Peyer's patch (tissue), 4 donors: ENCODE data around the gene MAP2K4. TPM values are rescaled to one million over a fixed set of nuclear protein-coding genes. Genes with fewer than 3 reads are reported as not detected.

Experiments used
- DNase-seq, 3 donors: peaks; one replicate each; pipeline ENCODE4 v3.0.0-alpha.2; 2017 to 2019
- H3K27ac ChIP-seq, 4 donors: fragments of 200-600 bp; sonication (generic); one replicate each; pipeline ENCODE4 v1.5.1; 2016 to 2019
- H3K27me3 ChIP-seq, 2 donors: fragments of 200-600 bp; sonication (generic); one replicate each; pipeline ENCODE4 v1.5.1; 2019
- H3K36me3 ChIP-seq, 3 donors: fragments of 200-600 bp; sonication (generic); one replicate each; pipeline ENCODE4 v1.5.1; 2016 to 2019
- H3K4me1 ChIP-seq, 4 donors: fragments of 200-600 bp; sonication (generic); one replicate each; pipeline ENCODE4 v1.5.1; 2016 to 2019
- H3K4me3 ChIP-seq, 4 donors: fragments of 200-600 bp; sonication (generic); 1 replicate in 3 of 4; 2 replicates in 1 of 4; pipeline ENCODE4 v1.5.1; 2016 to 2019; ENCODE audit warnings: mild to moderate bottlenecking in 1 of 4
- H3K9me3 ChIP-seq, 4 donors: fragments of 200-600 bp; sonication (generic); one replicate each; pipeline ENCODE4 v1.5.1; 2016 to 2019; ENCODE audit warnings: mild to moderate bottlenecking in 1 of 4
- POLR2A ChIP-seq, 2 donors: fragments of 450-650 bp; IDR thresholded peaks; one replicate each; pipeline ENCODE4 v1.5.1; 2017; ENCODE audit warnings: antibody characterized with exemption in 2 of 2, mild to moderate bottlenecking in 2 of 2, moderate library complexity in 2 of 2
- total RNA-seq, 4 donors: library from RNA; depleted of rRNA; stranded (reverse); fragments of >200 nt; gene quantifications; one replicate each; pipeline ENCODE4 v1.1.0, GENCODE V29; 2016
- TF ChIP-seq, protein P1 (sequence below), 6 experiments: fragments of 450-650 bp in 4 of 6; fragments of 200-600 bp in 2 of 6; sonication (generic) in 1 of 6; IDR thresholded peaks; one replicate each; pipeline ENCODE4 v1.5.1; 2017 to 2019; ENCODE audit warnings: antibody characterized with exemption in 6 of 6, mild to moderate bottlenecking in 3 of 6, moderate library complexity in 1 of 6

MAP2K4 gene
- total RNA-seq, 4 donors from 2014 or later, result 17.7 to 34.7 (median 27.7) TPM

DNA sequence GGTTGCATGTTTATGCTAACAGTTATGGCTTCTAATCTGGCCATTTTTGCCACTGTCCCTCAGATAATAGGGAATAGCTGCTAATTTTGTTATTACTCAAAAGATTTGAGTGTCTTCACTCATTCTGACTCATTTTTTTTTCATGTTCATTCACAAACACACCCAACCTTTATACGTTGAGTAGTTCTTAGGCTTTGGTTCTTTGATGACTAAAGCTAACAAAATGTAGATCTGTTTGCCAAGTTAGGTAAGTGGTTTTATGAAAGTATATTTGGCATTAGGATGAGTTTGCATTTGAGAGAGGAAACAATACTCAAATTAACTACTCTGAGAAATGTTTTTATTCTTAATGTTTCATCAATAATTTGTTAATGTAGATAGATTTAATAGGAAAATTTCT, 3.6 kb downstream of the MAP2K4 start:
- TF ChIP-seq, protein P1, sequence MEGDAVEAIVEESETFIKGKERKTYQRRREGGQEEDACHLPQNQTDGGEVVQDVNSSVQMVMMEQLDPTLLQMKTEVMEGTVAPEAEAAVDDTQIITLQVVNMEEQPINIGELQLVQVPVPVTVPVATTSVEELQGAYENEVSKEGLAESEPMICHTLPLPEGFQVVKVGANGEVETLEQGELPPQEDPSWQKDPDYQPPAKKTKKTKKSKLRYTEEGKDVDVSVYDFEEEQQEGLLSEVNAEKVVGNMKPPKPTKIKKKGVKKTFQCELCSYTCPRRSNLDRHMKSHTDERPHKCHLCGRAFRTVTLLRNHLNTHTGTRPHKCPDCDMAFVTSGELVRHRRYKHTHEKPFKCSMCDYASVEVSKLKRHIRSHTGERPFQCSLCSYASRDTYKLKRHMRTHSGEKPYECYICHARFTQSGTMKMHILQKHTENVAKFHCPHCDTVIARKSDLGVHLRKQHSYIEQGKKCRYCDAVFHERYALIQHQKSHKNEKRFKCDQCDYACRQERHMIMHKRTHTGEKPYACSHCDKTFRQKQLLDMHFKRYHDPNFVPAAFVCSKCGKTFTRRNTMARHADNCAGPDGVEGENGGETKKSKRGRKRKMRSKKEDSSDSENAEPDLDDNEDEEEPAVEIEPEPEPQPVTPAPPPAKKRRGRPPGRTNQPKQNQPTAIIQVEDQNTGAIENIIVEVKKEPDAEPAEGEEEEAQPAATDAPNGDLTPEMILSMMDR (IDR thresholded peaks at IDR 0.05), result no peak
- no peak for TF ChIP-seq POLR2A (IDR thresholded peaks at IDR 0.05)
- Histone ChIP-seq H3K27me3 (no peaks in the 10 kb centered on the region), H3K4me3 (no peak overlapping the region), H3K4me1 (peaks cover 0 to 22% (median 0%) of the 10 kb centered on the region in 4 donors), H3K27ac (no peak overlapping the region), H3K9me3 (no peaks in the 10 kb centered on the region), H3K36me3 (no peaks in the 10 kb centered on the region)
- DNase-seq, result no peak

DNA sequence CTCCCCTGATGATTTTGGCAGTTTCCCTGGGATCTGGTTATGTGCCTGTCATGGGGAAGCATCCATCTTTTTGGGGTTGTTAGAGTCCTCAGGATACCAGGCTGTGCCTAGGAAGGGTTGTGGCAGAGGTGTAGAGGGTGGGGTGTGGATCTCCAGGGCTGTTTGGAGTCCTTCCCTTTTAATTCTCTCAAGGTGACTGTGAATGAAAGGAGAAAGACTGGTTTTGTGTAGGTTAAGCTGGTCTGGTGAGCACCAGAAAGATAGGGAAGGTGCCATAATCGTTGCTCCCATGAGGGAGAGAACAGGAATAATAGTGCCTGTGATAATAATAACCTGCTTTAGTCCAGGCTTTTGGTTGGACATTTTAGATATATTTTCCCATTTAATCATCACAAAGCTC, 7.0 kb downstream of the MAP2K4 start:
- no peaks in the 10 kb centered on the region for H3K27me3 ChIP-seq
- no peak for TF ChIP-seq POLR2A (IDR thresholded peaks at IDR 0.05)
- TF ChIP-seq, protein P1 (IDR thresholded peaks at IDR 0.05), result no peak
- no peak for DNase-seq
- H3K36me3 ChIP-seq, result no peaks in the 10 kb centered on the region
- no peak overlapping the region for H3K4me3 ChIP-seq
- H3K27ac ChIP-seq, result no peak overlapping the region
- H3K4me1 ChIP-seq, result peaks cover 0 to 7% (median 0%) of the 10 kb centered on the region in 4 donors
- H3K9me3 ChIP-seq, result no peaks in the 10 kb centered on the region

DNA sequence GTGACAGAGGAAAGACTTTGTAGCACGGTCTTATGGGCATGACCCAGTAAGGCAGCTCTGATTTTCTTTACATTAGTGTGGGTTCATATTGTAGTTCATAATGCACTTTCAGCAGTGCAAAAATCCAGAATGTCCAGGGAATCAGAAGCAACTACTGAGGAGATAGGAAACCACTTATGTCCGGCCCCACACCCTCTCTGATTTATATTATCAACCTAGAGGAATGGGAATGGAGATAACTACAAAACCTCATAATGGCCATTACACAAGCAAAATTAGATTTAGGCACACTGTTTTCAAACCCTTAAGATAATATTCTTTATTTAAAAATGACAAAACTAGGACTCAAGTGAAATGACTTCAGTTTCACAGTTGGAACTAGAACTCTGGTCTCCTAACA, 7.9 kb downstream of the MAP2K4 start:
- no peaks in the 10 kb centered on the region for H3K9me3 ChIP-seq

DNA sequence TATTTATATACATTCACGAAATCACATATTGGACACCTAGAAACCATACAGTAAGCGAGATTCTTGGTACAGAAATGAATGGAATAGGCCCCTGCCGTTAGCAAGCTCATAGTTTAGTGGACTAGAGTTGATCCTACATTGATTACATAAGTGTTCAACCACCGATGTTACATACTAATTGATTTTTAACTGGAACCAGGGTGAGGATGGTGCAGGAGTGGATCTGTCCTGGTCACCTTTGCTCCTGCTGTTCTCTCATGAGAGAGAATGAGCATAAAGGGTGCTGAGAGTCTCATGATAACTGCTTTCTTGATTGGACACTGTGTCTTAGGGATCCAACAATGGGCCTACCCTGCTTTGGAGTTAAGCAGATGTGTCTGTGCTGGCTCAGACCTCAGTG, 13.9 kb downstream of the MAP2K4 start:
- TF ChIP-seq, protein P1 (IDR thresholded peaks at IDR 0.05), result no peak
- no peak for TF ChIP-seq POLR2A (IDR thresholded peaks at IDR 0.05)
- H3K4me3 ChIP-seq, result no peak overlapping the region
- H3K27me3 ChIP-seq, result no peaks in the 10 kb centered on the region

More for the DNA sequence above, 7.9 kb downstream of the MAP2K4 start:
- H3K27ac ChIP-seq, result no peak overlapping the region
- H3K4me3 ChIP-seq, result no peak overlapping the region
- no peaks in the 10 kb centered on the region for H3K36me3 ChIP-seq
- no peak for DNase-seq
- H3K4me1 ChIP-seq, result peaks cover 0 to 4% (median 0%) of the 10 kb centered on the region in 4 donors
- no peaks in the 10 kb centered on the region for H3K27me3 ChIP-seq
- TF ChIP-seq, protein P1 (IDR thresholded peaks at IDR 0.05), result no peak
- no peak for TF ChIP-seq POLR2A (IDR thresholded peaks at IDR 0.05)

DNA sequence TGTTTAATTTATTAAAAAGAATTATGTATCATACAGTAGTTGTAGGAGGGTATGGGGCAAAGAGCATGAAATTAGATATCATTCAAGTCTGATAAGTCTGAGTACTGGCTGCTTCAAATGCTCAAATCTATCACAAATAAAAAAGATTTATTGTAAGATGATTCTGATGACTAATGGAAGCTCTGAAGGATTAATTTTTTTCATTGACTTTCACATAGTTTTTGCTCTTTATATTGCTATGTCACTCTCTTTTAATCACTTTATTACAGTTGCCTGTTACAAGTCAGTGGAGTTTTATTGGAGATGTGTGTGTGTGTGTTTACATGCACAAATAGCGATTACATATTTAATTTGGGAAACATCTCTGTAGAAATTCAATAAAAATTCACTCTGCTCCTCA, 15.0 kb downstream of the MAP2K4 start:
- TF ChIP-seq, protein P1 (IDR thresholded peaks at IDR 0.05), result no peak
- no peak for TF ChIP-seq POLR2A (IDR thresholded peaks at IDR 0.05)
- Histone ChIP-seq H3K4me1 (no peaks in the 10 kb centered on the region), H3K27me3 (no peaks in the 10 kb centered on the region), H3K36me3 (no peaks in the 10 kb centered on the region), H3K4me3 (no peak overlapping the region), H3K27ac (no peak overlapping the region), H3K9me3 (no peaks in the 10 kb centered on the region)
- no peak for DNase-seq

More for the DNA sequence above, 13.9 kb downstream of the MAP2K4 start:
- no peak for DNase-seq
- no peaks in the 10 kb centered on the region for H3K36me3 ChIP-seq
- no peaks in the 10 kb centered on the region for H3K4me1 ChIP-seq
- H3K27ac ChIP-seq, result no peak overlapping the region
- no peaks in the 10 kb centered on the region for H3K9me3 ChIP-seq

DNA sequence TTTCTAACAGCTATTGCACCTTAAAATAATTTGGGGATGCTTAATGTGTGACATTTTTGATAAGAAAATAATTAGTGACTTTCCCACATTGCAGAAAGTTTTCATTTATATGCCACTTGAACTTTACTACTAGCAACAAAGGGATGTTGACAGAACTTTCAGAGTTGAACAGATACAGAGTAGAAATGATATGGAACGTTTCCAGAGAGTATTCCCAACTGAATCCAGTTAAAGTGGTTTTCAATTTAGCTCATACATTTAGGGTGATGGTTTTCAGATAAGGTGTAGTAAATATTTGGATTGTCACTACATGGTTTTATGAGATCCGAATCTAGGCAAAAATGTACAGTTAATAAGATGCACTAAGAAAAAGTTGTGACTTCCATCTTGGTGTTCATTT, 17.3 kb downstream of the MAP2K4 start:
- H3K4me3 ChIP-seq, result no peak overlapping the region
- DNase-seq, result no peak
- no peaks in the 10 kb centered on the region for H3K27me3 ChIP-seq
- no peaks in the 10 kb centered on the region for H3K9me3 ChIP-seq
- no peaks in the 10 kb centered on the region for H3K36me3 ChIP-seq
- no peak overlapping the region for H3K27ac ChIP-seq
- no peak for TF ChIP-seq POLR2A (IDR thresholded peaks at IDR 0.05)
- TF ChIP-seq, protein P1 (IDR thresholded peaks at IDR 0.05), result no peak
- H3K4me1 ChIP-seq, result no peaks in the 10 kb centered on the region
